Neural cell (in vitro differentiated cells): ENCODE results near the gene ITGAD.

ENCODE experiments used
- CTCF ChIP-seq: fragments of 450-650 bp; IDR thresholded peaks from 2 replicates; pipeline ENCODE4 v1.5.1; 2014; ENCODE audit warnings: antibody characterized with exemption, mild to moderate bottlenecking, moderate library complexity; ENCODE audit not compliant: poor library complexity, severe bottlenecking
- EP300 ChIP-seq: fragments of 450-650 bp; conservative IDR thresholded peaks from 2 replicates; pipeline ENCODE4 v1.6.1; 2014; ENCODE audit warnings: antibody characterized with exemption, mild to moderate bottlenecking, moderate library complexity; ENCODE audit not compliant: poor library complexity, severe bottlenecking
- EZH2 ChIP-seq: fragments of 200-600, 300-800 bp; shearing (Covaris generic), sonication (generic); IDR thresholded peaks from 2 replicates; pipeline ENCODE4 v1.6.1; 2014; ENCODE audit warnings: antibody characterized with exemption, low read length, borderline replicate concordance, mild to moderate bottlenecking; ENCODE audit not compliant: insufficient read depth, poor library complexity, severe bottlenecking
- MXI1 ChIP-seq: fragments of 450-650 bp; conservative IDR thresholded peaks from 2 replicates; pipeline ENCODE4 v1.6.1; 2014; ENCODE audit warnings: antibody characterized with exemption, mild to moderate bottlenecking; ENCODE audit not compliant: poor library complexity, severe bottlenecking
- POLR2AphosphoS5 ChIP-seq: IDR thresholded peaks from 2 replicates; pipeline ENCODE4 v1.6.1; 2012
- RAD21 ChIP-seq: fragments of 450-650 bp; conservative IDR thresholded peaks from 2 replicates; pipeline ENCODE4 v1.6.1; 2014; ENCODE audit warnings: antibody characterized with exemption, mild to moderate bottlenecking, moderate library complexity
- REST ChIP-seq: IDR thresholded peaks from 2 replicates; pipeline ENCODE4 v1.6.1; 2012; ENCODE audit warnings: borderline replicate concordance
- SMC3 ChIP-seq: fragments of 450-650 bp; conservative IDR thresholded peaks from 2 replicates; pipeline ENCODE4 v1.6.1; 2014; ENCODE audit warnings: antibody characterized with exemption, mild to moderate bottlenecking, moderate library complexity; ENCODE audit not compliant: poor library complexity

DNA sequence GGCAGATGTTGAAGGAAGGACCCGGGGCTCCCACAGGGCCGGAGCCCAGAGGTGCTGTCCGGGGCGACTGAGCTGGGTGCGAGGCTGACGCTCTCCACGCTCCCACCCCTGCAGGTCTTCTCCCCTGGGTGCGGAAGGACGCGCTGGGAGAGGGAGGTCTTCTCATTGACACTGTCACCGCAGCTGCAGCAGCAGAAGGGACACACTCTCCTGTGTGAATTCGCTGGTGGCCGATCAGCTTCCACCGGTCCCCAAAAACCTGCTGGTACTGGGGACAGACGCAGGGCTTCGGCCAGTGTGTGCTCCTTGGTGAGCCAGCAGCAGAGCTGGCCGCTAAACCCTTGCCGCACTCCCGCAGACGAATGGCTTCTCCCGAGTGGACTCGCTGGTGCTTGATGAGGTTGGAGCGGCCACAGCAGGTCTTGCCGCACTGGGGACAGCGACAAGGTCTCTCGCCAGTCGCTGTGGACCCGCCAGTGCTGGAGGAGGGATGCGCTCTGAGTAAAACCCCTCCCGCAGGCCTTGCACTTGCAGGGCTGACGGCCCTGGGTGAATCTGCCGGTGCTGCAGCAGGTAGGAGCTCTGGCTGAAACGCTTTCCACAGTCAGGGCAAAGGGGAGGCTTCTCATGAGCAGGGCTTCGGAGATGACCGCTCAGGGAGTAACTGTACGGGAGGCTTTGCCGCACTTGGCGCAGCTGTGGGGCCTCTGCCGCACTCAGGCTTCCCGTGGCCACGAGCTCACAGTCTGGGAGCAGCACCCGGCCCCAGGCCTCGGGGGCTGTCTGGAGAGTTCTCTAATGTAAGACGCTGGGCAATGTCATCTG, 43.3 kb downstream of the ITGAD start:
- TF ChIP-seq EZH2: no peak
- no peak for TF ChIP-seq SMC3
- TF ChIP-seq CTCF: no peak
- no peak for TF ChIP-seq MXI1
- TF ChIP-seq EP300: no peak
- TF ChIP-seq REST: no peak
- no peak for TF ChIP-seq RAD21
- TF ChIP-seq POLR2AphosphoS5: no peak
